K562 (cell line): ENCODE measurements around the gene DNAJB12. TPM values are rescaled to one million over a fixed set of nuclear protein-coding genes. Genes with fewer than 3 reads are reported as not detected.

Source experiments
- CHD4 ChIP-seq: fragments of 200-600 bp; sonication (generic); IDR thresholded peaks from 3 replicates; pipeline ENCODE4 v1.6.1; 2012; ENCODE audit warnings: low read depth, mild to moderate bottlenecking, mixed read lengths, low read length, inconsistent platforms; ENCODE audit not compliant: insufficient read depth, insufficient replicate concordance, poor library complexity, severe bottlenecking
- E2F3 ChIP-seq: fragments of 250-450 bp; sonication (Bioruptor Pico); IDR thresholded peaks from 2 replicates; pipeline ENCODE4 v1.4.0; 2020; ENCODE audit warnings: mild to moderate bottlenecking
- E2F8 ChIP-seq: fragments of 450-650 bp; IDR thresholded peaks from 2 replicates; pipeline ENCODE4 v1.7.1; 2018; ENCODE audit warnings: mild to moderate bottlenecking, low read depth; ENCODE audit not compliant: partially characterized antibody
- FOXA3 ChIP-seq, 2 experiments: fragments of 450-650 bp in 1 of 2; sonication (generic) in 1 of 2; formaldehyde crosslinking; IDR thresholded peaks in 1 of 2; conservative IDR thresholded peaks in 1 of 2; 2 replicates each; pipeline versions ENCODE4 v1.4.0 to v1.8.0; 2020 to 2022; ENCODE audit warnings: mild to moderate bottlenecking in 2 of 2, missing genetic modification reagents in 1 of 2
- GABPA ChIP-seq: fragments of 200-800 bp; sonication (Bioruptor generic); conservative IDR thresholded peaks from 2 replicates; pipeline ENCODE4 v1.6.1; 2016; ENCODE audit warnings: low read depth, missing genetic modification characterization, missing compliant biosample characterization
- GABPB1 ChIP-seq: sonication (generic); formaldehyde crosslinking; IDR thresholded peaks from 2 replicates; pipeline ENCODE4 v1.8.0; 2022; ENCODE audit warnings: mild to moderate bottlenecking, missing genetic modification reagents
- HEY1 ChIP-seq: fragments of 250-450 bp; sonication (Bioruptor Pico); IDR thresholded peaks from 2 replicates; pipeline ENCODE4 v1.5.0; 2020; ENCODE audit warnings: mild to moderate bottlenecking, moderate library complexity, borderline replicate concordance
- KLF13 ChIP-seq: fragments of 450-650 bp; IDR thresholded peaks from 2 replicates; pipeline ENCODE4 v1.6.1; 2016; ENCODE audit warnings: missing genetic modification characterization, low read depth, mild to moderate bottlenecking, missing compliant biosample characterization, moderate library complexity, borderline replicate concordance
- LCOR ChIP-seq: sonication (generic); formaldehyde crosslinking; IDR thresholded peaks from 2 replicates; pipeline ENCODE4 v1.8.0; 2022; ENCODE audit warnings: mild to moderate bottlenecking, missing genetic modification reagents
- MAFF ChIP-seq: IDR thresholded peaks from 2 replicates; pipeline ENCODE4 v1.6.1; 2012; ENCODE audit warnings: low read length, improper control_type of control experiment
- MCM2 ChIP-seq: fragments of 450-650 bp; IDR thresholded peaks from 2 replicates; pipeline ENCODE4 v1.6.1; 2017; ENCODE audit warnings: low read depth, mild to moderate bottlenecking
- MXD1 ChIP-seq: fragments of 250-450 bp; sonication (Bioruptor Pico); IDR thresholded peaks from 2 replicates; pipeline ENCODE4 v1.8.0; 2021; ENCODE audit warnings: borderline replicate concordance, mild to moderate bottlenecking, moderate library complexity; ENCODE audit not compliant: poor library complexity, severe bottlenecking
- NONO ChIP-seq, 2 experiments: fragments of 200-400 bp in 1 of 2; fragments of 450-650 bp in 1 of 2; formaldehyde crosslinking in 1 of 2; IDR thresholded peaks; 2 replicates each; pipeline ENCODE4 v1.6.1; 2017; ENCODE audit warnings: low read depth in 2 of 2, mild to moderate bottlenecking in 2 of 2, moderate library complexity in 2 of 2, low read length in 1 of 2
- NR1H2 ChIP-seq: sonication (generic); formaldehyde crosslinking; IDR thresholded peaks from 2 replicates; pipeline ENCODE4 v1.4.0; 2020; ENCODE audit warnings: mild to moderate bottlenecking, missing genetic modification reagents
- SMAD2 ChIP-seq: fragments of 150-350 bp; IDR thresholded peaks from 2 replicates; pipeline ENCODE4 v1.6.1; 2014; ENCODE audit warnings: low read depth, mild to moderate bottlenecking, low read length
- SPI1 ChIP-seq: IDR thresholded peaks from 2 replicates; pipeline ENCODE4 v1.6.1; 2011; ENCODE audit warnings: low read depth, low read length, control low read depth, borderline replicate concordance
- ZFP36 ChIP-seq: fragments of 150-350 bp; IDR thresholded peaks from 2 replicates; pipeline ENCODE4 v1.6.1; 2018; ENCODE audit warnings: low read length, low read depth; ENCODE audit not compliant: partially characterized antibody
- ZNF140 ChIP-seq: fragments of 250-450 bp; sonication (Bioruptor Pico); IDR thresholded peaks from 2 replicates; pipeline ENCODE4 v1.8.0; 2021; ENCODE audit warnings: moderate library complexity, mild to moderate bottlenecking, inconsistent platforms
- ZNF232 ChIP-seq: sonication (generic); formaldehyde crosslinking; IDR thresholded peaks from 2 replicates; pipeline ENCODE4 v1.8.0; 2022; ENCODE audit warnings: mild to moderate bottlenecking, missing genetic modification reagents
- ZNF253 ChIP-seq: fragments of 250-450 bp; sonication (Bioruptor Pico); conservative IDR thresholded peaks from 2 replicates; pipeline ENCODE4 v1.6.1; 2021; ENCODE audit warnings: mild to moderate bottlenecking
- polyA plus RNA-seq, 8 experiments: library from polyadenylated mRNA; depleted of rRNA in 4 of 8; stranded (reverse) in 5 of 8; unstranded in 3 of 8; fragments of >200 nt; fragmentation: Nextera tagmentation in 2 of 8; fragmentation: Illumina TruSeq in 1 of 8; extraction: Ambion mirVana in 2 of 8; extraction: Trizol in 1 of 8; gene quantifications; 2 replicates each; pipeline versions ENCODE4 v1.2.1 to v1.2.3, GENCODE V29; 2011 to 2014; ENCODE audit warnings: inconsistent platforms in 1 of 8, missing spikeins in 1 of 8
- total RNA-seq, 7 experiments: library from RNA; depleted of rRNA in 6 of 7; stranded (reverse); fragments of >200 nt in 6 of 7; fragmentation: Illumina TruSeq in 2 of 7; extraction: Trizol in 2 of 7; gene quantifications; 2 replicates each; pipeline versions ENCODE4 v1.2.1 to v1.2.3, GENCODE V29; 2011 to 2021; ENCODE audit warnings: low replicate concordance in 1 of 7
- TF ChIP-seq, protein P1 (sequence below): fragments of 450-650 bp; formaldehyde crosslinking; conservative IDR thresholded peaks from 2 replicates; pipeline ENCODE4 v1.4.0; 2022; ENCODE audit warnings: mild to moderate bottlenecking, missing genetic modification characterization
- TF ChIP-seq, protein P2 (sequence below): fragments of 250-450 bp; sonication (Bioruptor Pico); IDR thresholded peaks from 2 replicates; pipeline ENCODE4 v1.8.0; 2022; ENCODE audit warnings: inconsistent platforms, mild to moderate bottlenecking, moderate library complexity, borderline replicate concordance

Gene DNAJB12
- total and polyA plus RNA-seq, 9 of the 15 experiments (the other 6 are each of a cell fraction or from before 2014, with no cell fraction given), result 3.5 to 31.5 (median 20.3) TPM

- TF ChIP-seq CHD4 (no peak), SMAD2 (no peak), GABPB1 (no peak), SPI1 (no peak), HEY1 (no peak), E2F8 (no peak), ZNF232 (CRISPR knock-in tag) (no peak), GABPA (tag) (no peak), E2F3 (peak; percentile 81), MAFF (no peak), ZFP36 (peak; percentile 38), NR1H2 (CRISPR knock-in tag) (no peak), ZNF140 (no peak), NONO (IDR thresholded peaks at IDR 0.05; ENCODE audit: low read depth in 2 of 2, low read length in 1 of 2) (no peak), MXD1 (CRISPR knock-in tag) (no peak), FOXA3 (CRISPR knock-in tag; conservative IDR thresholded peaks at IDR 0.05 in 1 of 2, IDR thresholded peaks at IDR 0.05 in 1 of 2) (no peak), ZNF253 (no peak), LCOR (CRISPR knock-in tag) (no peak), MCM2 (no peak), KLF13 (no peak)
- TF ChIP-seq, protein P1, sequence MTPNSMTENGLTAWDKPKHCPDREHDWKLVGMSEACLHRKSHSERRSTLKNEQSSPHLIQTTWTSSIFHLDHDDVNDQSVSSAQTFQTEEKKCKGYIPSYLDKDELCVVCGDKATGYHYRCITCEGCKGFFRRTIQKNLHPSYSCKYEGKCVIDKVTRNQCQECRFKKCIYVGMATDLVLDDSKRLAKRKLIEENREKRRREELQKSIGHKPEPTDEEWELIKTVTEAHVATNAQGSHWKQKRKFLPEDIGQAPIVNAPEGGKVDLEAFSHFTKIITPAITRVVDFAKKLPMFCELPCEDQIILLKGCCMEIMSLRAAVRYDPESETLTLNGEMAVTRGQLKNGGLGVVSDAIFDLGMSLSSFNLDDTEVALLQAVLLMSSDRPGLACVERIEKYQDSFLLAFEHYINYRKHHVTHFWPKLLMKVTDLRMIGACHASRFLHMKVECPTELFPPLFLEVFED (CRISPR knock-in tag), result no peak
- TF ChIP-seq, protein P2, sequence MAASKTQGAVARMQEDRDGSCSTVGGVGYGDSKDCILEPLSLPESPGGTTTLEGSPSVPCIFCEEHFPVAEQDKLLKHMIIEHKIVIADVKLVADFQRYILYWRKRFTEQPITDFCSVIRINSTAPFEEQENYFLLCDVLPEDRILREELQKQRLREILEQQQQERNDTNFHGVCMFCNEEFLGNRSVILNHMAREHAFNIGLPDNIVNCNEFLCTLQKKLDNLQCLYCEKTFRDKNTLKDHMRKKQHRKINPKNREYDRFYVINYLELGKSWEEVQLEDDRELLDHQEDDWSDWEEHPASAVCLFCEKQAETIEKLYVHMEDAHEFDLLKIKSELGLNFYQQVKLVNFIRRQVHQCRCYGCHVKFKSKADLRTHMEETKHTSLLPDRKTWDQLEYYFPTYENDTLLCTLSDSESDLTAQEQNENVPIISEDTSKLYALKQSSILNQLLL, result no peak
Measured at GRCh38 chr10:72328045-72328828, 26.5 kb downstream of the DNAJB12 start (continued).
